HUES48 (cell line): ENCODE results near the gene NPFFR2.
"Not testable (repeated sequence)": the region's sequence is repeated elsewhere in the genome, so short reads cannot be mapped to it uniquely, and the experiment has no call there.

ENCODE experiments used
- H3K27ac ChIP-seq: one replicate; pipeline ENCODE4 v1.7.0; 2013; ENCODE audit warnings: low read depth, low read length, inconsistent platforms
- H3K27me3 ChIP-seq: 2 replicates; pipeline ENCODE4 v1.6.1; 2013; ENCODE audit warnings: mild to moderate bottlenecking, low read length; ENCODE audit not compliant: control insufficient read depth, insufficient read depth
- H3K36me3 ChIP-seq: 2 replicates; pipeline ENCODE4 v1.6.1; 2013; ENCODE audit warnings: low read length; ENCODE audit not compliant: control insufficient read depth, insufficient read depth
- H3K4me1 ChIP-seq: 2 replicates; pipeline ENCODE4 v1.6.1; 2013; ENCODE audit warnings: mild to moderate bottlenecking, low read length; ENCODE audit not compliant: control insufficient read depth, insufficient read depth
- H3K4me3 ChIP-seq: 2 replicates; pipeline ENCODE4 v1.5.1; 2013; ENCODE audit warnings: mild to moderate bottlenecking, low read depth, low read length
- H3K9ac ChIP-seq: 2 replicates; pipeline ENCODE4 v1.6.1; 2013; ENCODE audit warnings: mild to moderate bottlenecking, low read depth, low read length, moderate library complexity
- H3K9me3 ChIP-seq: 2 replicates; pipeline ENCODE4 v1.6.1; 2013; ENCODE audit warnings: low read length; ENCODE audit not compliant: control insufficient read depth, insufficient read depth

Gene NPFFR2

DNA sequence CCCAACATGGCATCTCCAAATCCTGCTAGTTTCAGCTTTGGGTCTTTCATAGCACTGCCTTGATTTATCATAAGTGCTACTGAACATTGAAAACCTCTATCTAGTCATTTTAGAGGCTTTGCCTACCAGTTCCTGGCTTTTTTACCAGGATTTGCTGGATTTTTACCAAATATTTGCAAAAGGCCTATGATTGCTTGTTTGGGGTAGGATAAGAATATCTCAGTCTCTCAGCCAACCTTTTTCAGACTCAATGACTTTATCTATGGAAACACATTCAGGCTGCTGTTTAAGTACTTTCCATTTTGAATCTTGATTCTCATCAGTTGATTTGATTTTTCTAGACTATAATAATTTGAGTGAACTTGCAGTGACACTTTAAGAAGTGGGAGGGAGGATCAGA lies 80.1 kb downstream of the NPFFR2 start:
- H3K36me3 ChIP-seq: no peaks in the 10 kb centered on the region
- no peak overlapping the region for H3K4me3 ChIP-seq
- no peak overlapping the region for H3K27ac ChIP-seq
- H3K27me3 ChIP-seq: no peaks in the 10 kb centered on the region
- H3K9me3 ChIP-seq: no peaks in the 10 kb centered on the region
- H3K4me1 ChIP-seq: no peaks in the 10 kb centered on the region
- no peak overlapping the region for H3K9ac ChIP-seq

DNA sequence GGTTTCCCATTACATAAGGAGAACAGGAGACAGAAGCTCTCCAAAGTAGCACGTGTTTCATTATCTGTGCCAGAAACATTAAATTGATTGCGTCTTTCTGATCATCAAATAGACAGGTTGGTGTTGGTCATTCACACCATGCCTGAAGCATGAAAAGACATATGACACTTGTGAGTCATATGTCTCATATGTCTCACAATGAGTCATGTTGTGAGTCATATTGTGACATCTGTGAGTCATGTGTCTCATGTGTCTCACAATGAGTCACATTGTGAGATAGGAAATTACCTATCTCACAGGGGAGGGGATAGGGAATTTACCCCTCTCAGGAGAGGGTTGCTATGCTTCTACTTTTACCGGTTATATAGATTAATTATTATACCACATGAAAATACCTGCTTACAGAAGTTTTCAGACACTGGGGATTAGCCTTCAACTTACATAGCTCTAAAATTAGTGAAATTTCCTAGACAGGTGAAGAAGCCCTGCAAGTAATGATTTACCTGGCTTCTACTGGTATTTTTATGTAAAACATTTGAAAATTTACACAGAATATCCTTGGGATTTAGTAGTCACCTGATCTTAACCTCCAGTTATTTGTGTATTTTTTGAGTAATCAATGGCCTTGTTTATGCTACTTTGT lies 80.8 kb downstream of the NPFFR2 start:
- Histone ChIP-seq H3K4me1 (no peaks in the 10 kb centered on the region), H3K36me3 (no peaks in the 10 kb centered on the region), H3K9me3 (no peaks in the 10 kb centered on the region), H3K9ac (no peak overlapping the region), H3K4me3 (no peak overlapping the region), H3K27me3 (no peaks in the 10 kb centered on the region), H3K27ac (no peak overlapping the region)

DNA sequence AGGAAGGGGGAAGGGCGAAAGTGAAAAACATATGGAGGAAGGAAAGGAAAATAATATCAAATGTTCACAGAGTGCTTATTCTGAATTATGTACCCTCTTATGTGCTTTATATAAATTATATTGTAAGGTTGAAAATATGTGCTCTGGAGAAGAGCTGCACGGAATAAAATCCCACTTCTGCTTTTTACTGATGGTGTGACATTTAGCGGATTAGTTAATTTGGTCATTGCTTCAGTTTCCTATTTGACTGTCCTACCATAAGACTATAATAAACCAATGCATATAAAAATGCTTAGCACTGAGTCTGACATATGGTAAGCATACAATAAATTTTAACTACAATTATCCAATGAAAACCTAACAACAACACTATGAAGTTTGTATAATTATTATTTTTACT lies 86.2 kb downstream of the NPFFR2 start:
- Histone ChIP-seq H3K36me3 (no peaks in the 10 kb centered on the region), H3K4me3 (no peak overlapping the region), H3K4me1 (no peaks in the 10 kb centered on the region), H3K27ac (no peak overlapping the region), H3K9ac (no peak overlapping the region), H3K27me3 (no peaks in the 10 kb centered on the region), H3K9me3 (no peaks in the 10 kb centered on the region)

DNA sequence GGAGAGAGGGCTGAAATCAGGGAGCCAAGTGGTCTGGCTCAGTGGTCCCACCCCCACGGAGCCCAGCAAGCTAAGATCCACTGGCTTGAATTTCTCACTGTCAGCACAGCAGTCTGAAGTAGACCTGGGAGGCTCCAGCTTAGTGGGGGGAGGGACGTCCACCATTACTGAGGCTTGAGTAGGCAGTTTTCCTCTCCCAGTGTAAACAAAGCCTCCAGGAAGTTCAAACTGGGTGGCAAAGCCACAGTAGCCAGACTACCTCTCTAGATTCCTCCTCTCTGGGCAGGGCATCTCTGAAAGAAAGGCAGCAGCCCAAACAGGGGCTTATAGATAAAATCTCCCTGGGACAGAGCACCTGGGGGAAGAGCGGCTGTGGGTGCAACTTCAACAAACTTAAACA lies 88.1 kb downstream of the NPFFR2 start:
- Histone ChIP-seq H3K27ac (no peak overlapping the region), H3K4me3 (no peak overlapping the region), H3K27me3 (no peaks in the 10 kb centered on the region), H3K9me3 (no peaks in the 10 kb centered on the region), H3K9ac (no peak overlapping the region), H3K36me3 (no peaks in the 10 kb centered on the region), H3K4me1 (no peaks in the 10 kb centered on the region)

DNA sequence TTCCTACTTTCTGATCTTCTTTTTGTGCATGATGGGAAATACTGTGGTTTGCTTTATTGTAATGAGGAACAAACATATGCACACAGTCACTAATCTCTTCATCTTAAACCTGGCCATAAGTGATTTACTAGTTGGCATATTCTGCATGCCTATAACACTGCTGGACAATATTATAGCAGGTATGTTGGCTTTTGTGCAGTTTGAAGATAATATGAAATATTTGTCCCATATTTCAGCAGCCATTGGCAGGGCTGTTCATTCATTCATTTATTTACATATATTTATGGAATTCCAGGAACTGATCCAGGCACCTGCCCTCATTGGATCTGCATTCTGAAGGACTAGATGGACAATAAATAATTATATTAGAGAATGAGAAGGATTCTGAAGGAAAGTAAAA lies 96.9 kb downstream of the NPFFR2 start:
- H3K36me3 ChIP-seq: no peaks in the 10 kb centered on the region
- H3K4me1 ChIP-seq: peaks cover 10% of the 10 kb centered on the region
- H3K9me3 ChIP-seq: no peaks in the 10 kb centered on the region; the same call in 1 of the 2 replicates
- H3K9ac ChIP-seq: no peak overlapping the region
- no peaks in the 10 kb centered on the region for H3K27me3 ChIP-seq
- H3K4me3 ChIP-seq: no peak overlapping the region
- H3K27ac ChIP-seq: no peak overlapping the region

DNA sequence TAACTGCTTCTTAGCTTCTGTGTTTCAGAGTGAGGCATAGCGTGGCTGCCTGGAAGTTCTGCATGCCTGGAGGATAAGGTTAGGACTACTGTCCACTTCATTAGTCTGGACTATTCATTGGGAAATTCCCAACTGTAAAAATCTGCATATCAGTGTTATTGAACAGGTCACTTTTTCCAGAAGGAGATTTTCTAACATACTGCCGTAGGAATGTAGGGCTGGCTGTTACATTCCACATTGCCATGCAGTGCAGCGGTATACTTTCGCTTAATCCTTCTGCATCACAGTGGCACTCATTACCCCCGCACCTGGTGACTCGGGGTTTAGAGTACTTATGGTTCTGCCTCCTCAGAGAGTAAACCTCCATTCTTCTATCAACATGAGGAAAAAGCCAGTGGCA lies 104.6 kb downstream of the NPFFR2 start:
- H3K9ac ChIP-seq: no peak overlapping the region; the same call in 1 of the 2 replicates
- H3K9me3 ChIP-seq: no peaks in the 10 kb centered on the region
- H3K4me3 ChIP-seq: no peak overlapping the region
- H3K27ac ChIP-seq: no peak overlapping the region
- H3K27me3 ChIP-seq: no peaks in the 10 kb centered on the region
- H3K4me1 ChIP-seq: peaks cover 19% of the 10 kb centered on the region
- H3K36me3 ChIP-seq: no peaks in the 10 kb centered on the region

DNA sequence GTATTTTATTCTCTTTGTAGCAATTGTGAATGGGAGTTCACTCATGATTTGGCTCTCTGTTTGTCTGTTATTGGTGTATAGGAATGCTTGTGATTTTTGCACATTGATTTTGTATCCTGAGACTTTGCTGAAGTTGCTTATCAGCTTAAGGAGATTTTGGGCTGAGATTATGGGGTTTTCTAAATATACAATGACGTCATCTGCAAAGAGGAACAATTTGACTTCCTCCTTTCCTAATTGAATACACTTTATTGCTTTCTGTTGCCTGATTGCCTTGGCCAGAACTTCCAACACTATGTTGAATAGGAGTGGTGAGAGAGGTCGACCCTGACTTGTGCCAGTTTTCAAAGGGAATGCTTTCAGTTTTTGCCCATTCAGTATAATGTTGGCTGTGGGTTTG lies 108.2 kb downstream of the NPFFR2 start:
- not testable (repeated sequence) for H3K36me3 ChIP-seq, H3K27ac ChIP-seq, H3K9me3 ChIP-seq, H3K9ac ChIP-seq, H3K27me3 ChIP-seq, H3K4me3 ChIP-seq
- peaks cover 19% of the 10 kb centered on the region for H3K4me1 ChIP-seq

DNA sequence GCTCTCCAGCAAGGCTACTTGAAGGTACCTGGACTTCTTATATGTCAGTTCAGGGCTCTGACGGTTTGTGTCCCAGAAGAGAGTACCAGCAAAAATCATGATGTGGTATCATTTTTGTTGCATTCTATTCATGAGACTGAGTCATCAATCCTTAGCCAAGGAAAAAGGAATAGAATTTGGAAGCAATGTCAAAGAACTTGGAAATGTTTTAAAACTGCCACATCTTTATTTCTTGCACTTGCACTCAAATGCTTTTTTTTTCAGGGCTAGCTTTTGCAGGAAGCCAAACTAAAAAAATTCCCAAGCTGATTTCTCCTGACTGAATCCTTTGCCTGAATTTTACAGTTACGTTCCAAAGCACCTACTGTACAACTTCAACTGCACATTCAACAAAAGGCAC lies 112.4 kb downstream of the NPFFR2 start:
- no peak overlapping the region for H3K9ac ChIP-seq
- H3K27me3 ChIP-seq: no peaks in the 10 kb centered on the region
- no peak overlapping the region for H3K4me3 ChIP-seq
- H3K9me3 ChIP-seq: 0 out of 2 replicates have a peak, but pooled peaks cover 5% of the 10 kb centered on the region
- no peak overlapping the region for H3K27ac ChIP-seq
- H3K36me3 ChIP-seq: no peaks in the 10 kb centered on the region
- no peaks in the 10 kb centered on the region for H3K4me1 ChIP-seq

DNA sequence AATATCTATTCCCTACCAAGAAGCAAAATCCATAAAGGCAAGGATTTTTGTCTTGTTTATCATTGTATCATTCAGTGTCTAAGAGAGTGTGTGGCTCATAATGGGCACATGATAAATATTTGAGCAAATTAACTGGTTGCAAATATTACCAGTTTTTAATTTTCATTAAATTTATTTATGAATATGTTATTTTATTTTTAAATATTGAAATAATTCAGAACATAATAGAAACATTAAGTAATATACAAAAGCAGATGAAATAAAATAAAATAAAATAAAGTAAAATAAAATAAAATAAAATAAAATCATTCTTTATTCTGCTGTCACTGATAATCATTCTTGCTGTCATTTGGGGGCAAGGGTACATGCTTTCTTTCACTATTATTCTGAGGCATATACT lies 120.9 kb downstream of the NPFFR2 start:
- Histone ChIP-seq H3K4me1 (peaks cover 29% of the 10 kb centered on the region), H3K9me3 (peaks cover 11% of the 10 kb centered on the region; the same call in 1 of the 2 replicates), H3K27me3 (no peaks in the 10 kb centered on the region), H3K27ac (peak overlapping the region; percentile 70), H3K4me3 (no peak overlapping the region; the same call in 1 of the 2 replicates), H3K9ac (no peak overlapping the region), H3K36me3 (no peaks in the 10 kb centered on the region)

DNA sequence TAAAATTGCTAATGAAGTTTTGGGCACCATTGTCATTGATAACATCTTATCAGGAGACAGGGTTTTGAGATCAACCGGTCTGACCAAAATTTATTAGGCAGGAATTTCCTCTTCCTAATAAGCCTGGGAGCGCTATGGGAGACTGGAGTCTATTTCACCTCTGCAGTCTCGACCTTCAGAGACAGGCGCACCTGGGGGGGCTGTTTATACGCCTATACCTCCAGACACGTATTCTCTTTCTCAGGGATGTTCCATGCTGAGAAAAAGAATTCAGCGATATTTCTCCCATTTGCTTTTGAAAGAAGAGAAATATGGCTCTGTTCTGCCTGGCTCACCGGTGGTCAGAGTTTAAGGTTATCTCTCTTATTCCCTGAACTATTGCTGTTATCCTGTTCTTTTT lies 121.8 kb downstream of the NPFFR2 start:
- Histone ChIP-seq H3K4me1 (peaks cover 29% of the 10 kb centered on the region), H3K4me3 (0 out of 2 replicates have a peak overlapping the region, but pooled peaks have one; percentile 16), H3K9me3 (peaks cover 11% of the 10 kb centered on the region; the same call in 1 of the 2 replicates), H3K27ac (peak overlapping the region; percentile 63)
- H3K9ac ChIP-seq, H3K36me3 ChIP-seq, H3K27me3 ChIP-seq: not testable (repeated sequence)

DNA sequence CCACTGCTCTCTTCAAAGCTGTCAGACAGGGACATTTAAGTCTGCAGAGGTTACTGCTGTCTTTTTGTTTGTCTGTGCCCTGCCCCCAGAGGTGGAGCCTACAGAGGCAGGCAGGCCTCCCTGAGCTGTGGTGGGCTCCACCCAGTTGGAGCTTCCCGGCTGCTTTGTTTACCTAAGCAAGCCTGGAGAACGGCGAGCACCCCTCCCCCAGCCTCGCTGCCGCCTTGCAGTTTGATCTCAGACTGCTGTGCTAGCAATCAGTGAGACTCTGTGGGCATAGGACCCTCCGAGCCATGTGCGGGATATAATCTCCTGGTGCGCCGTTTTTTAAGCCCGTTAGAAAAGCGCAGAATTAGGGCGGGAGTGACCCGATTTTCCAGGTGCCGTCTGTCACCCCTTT lies 137.5 kb downstream of the NPFFR2 start:
- Histone ChIP-seq H3K4me1 (peaks cover 15% of the 10 kb centered on the region), H3K9me3 (peaks cover 48% of the 10 kb centered on the region)
- H3K27ac ChIP-seq, H3K9ac ChIP-seq, H3K36me3 ChIP-seq, H3K4me3 ChIP-seq, H3K27me3 ChIP-seq: not testable (repeated sequence)
